Mammary epithelial cell (primary cell): ENCODE measurements around the gene CISH.

Experiments
- EZH2 ChIP-seq: IDR thresholded peaks from 2 replicates; pipeline ENCODE4 v1.6.1; 2012; ENCODE audit warnings: low read length, inconsistent platforms, borderline replicate concordance
- TF ChIP-seq, protein P1 (sequence below), 2 donors: IDR thresholded peaks in 1 of 2; conservative IDR thresholded peaks in 1 of 2; 2 replicates each; pipeline ENCODE4 v1.5.1; 2011 to 2012; ENCODE audit warnings: inconsistent platforms in 2 of 2, low read length in 2 of 2, mild to moderate bottlenecking in 2 of 2, control low read depth in 1 of 2, low read depth in 1 of 2; ENCODE audit not compliant: insufficient read depth in 1 of 2; ENCODE audit errors: extremely low read depth in 1 of 2

DNA sequence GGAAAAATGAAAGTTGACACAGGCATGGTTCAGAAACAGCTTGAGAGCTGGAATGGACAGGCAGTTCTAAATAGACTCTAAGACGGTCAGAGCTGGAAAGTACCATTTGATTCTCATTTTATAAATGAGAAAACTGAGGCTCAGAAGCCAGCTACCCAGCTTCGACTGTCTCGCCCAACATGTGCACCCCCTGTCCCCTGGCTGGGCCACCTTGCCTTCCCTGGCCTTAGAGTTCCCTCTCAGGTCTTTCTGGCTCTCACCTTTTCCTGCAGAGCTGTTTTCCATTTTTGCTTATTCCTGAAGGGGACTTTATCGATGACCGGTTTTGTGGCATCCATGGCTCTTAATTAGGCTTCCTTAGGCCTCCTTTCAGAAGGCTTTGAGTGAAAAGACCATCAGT lies 45.8 kb upstream of the CISH start:
- TF ChIP-seq, protein P1, sequence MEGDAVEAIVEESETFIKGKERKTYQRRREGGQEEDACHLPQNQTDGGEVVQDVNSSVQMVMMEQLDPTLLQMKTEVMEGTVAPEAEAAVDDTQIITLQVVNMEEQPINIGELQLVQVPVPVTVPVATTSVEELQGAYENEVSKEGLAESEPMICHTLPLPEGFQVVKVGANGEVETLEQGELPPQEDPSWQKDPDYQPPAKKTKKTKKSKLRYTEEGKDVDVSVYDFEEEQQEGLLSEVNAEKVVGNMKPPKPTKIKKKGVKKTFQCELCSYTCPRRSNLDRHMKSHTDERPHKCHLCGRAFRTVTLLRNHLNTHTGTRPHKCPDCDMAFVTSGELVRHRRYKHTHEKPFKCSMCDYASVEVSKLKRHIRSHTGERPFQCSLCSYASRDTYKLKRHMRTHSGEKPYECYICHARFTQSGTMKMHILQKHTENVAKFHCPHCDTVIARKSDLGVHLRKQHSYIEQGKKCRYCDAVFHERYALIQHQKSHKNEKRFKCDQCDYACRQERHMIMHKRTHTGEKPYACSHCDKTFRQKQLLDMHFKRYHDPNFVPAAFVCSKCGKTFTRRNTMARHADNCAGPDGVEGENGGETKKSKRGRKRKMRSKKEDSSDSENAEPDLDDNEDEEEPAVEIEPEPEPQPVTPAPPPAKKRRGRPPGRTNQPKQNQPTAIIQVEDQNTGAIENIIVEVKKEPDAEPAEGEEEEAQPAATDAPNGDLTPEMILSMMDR (conservative IDR thresholded peaks at IDR 0.05 in 1 of 2, IDR thresholded peaks at IDR 0.05 in 1 of 2; ENCODE audit: extremely low read depth in 1 of 2, insufficient read depth in 1 of 2, low read depth in 1 of 2, low read length in 2 of 2) = no peak
- no peak for TF ChIP-seq EZH2
